HG03045 (cell line): ENCODE results near the gene MMP24.
"Not testable (repeated sequence)": the region's sequence is repeated elsewhere in the genome, so short reads cannot be mapped to it uniquely, and the experiment has no call there.

Experiments used
- ATAC-seq: cut with Tn5 transposase; IDR thresholded peaks from one replicate; pipeline ENCODE4 v1.9.1; 2021; ENCODE audit warnings: mild to moderate bottlenecking, moderate library complexity; ENCODE audit not compliant: unreplicated experiment

Gene MMP24

GRCh38 chr20:35305682-35306556, 79.4 kb downstream of the MMP24 start:
- ATAC-seq, result no peak

- no peak for ATAC-seq
Measured at GRCh38 chr20:35306931-35307517, 80.5 kb downstream of the MMP24 start.

- no peak for ATAC-seq
Measured at GRCh38 chr20:35307666-35308653, 81.5 kb downstream of the MMP24 start.

- ATAC-seq, result no peak
Measured at GRCh38 chr20:35311409-35311808, 84.9 kb downstream of the MMP24 start.

DNA sequence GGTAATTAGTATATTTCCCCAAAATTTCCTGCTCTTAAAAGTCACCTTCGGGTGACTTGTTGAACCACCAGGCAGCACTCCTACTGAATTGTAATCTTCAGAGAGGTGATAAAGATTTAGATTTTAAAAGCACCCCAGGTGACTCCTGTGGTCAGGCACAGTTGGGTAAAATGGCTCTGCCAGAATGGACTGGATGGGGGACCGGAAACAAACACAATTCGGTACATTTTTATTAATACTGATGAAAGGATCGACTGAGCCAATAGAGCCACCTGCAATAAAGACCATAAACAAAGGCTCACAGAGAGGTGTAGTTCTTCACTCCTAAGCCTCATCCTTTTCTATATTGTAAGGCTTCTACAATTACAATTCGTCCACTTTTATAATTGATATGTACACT, 85.3 kb downstream of the MMP24 start:
- ATAC-seq, result no peak

DNA sequence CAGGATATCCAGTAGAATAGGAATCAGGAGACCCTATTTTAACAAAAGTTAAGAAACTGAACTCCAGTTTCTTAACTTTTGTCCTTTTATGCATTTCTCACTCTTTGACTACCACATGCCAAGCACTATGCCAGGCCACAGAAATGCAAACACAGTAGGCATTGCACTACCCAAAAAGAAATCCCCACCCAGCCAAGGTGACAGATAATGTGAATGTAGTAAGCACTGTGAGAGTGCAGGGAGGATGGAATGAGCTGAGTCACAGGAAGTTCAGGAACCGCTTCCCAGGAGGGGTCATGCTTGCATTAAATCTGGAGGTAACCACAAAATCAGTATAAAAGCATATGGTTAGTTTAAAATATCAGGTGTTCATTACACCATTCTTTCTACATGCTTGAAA, 85.8 kb downstream of the MMP24 start:
- ATAC-seq, result no peak

GRCh38 chr20:35314816-35315631, 88.5 kb downstream of the MMP24 start:
- no peak for ATAC-seq

GRCh38 chr20:35315632-35316020, 89.1 kb downstream of the MMP24 start:
- ATAC-seq, result not testable (repeated sequence)

- no peak for ATAC-seq
Measured at GRCh38 chr20:35316086-35316485, 89.6 kb downstream of the MMP24 start.

DNA sequence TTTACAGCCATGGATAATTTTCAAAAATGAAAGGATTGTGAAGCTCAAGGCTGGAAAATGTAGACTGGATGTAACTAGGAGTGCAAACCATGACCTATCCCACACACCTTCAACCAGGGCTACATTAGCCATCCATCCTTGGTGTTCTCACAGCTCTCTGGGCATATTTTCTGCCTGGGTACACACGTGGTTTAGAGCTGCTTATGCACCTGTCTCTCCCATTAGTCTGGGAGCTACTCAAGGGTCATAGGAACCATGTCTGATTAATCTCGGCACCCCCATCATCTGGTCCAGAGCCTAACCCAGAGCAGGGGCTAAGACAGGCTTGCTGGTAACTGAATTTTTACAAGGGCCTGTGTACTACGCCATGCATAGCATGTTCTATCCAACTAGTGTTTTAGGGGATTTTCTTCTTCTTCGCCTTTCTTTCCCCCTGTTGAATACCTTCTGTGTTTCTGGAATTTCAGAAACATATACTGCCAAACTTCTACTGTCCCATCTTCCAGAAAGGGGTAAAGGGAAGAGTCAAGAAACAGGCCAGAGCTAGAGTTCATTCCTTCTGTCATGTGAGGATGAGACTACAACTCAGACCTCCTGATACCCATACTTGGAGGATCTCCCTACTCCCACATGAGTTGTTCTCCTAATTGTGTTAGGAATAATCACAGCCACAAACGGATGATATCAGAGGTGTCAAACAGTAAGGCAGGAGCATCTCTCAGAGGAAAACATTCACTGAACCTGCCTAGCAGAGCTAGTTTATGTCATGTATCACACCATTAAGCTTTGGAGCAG, 91.1 kb downstream of the MMP24 start:
- ATAC-seq, result no peak

DNA sequence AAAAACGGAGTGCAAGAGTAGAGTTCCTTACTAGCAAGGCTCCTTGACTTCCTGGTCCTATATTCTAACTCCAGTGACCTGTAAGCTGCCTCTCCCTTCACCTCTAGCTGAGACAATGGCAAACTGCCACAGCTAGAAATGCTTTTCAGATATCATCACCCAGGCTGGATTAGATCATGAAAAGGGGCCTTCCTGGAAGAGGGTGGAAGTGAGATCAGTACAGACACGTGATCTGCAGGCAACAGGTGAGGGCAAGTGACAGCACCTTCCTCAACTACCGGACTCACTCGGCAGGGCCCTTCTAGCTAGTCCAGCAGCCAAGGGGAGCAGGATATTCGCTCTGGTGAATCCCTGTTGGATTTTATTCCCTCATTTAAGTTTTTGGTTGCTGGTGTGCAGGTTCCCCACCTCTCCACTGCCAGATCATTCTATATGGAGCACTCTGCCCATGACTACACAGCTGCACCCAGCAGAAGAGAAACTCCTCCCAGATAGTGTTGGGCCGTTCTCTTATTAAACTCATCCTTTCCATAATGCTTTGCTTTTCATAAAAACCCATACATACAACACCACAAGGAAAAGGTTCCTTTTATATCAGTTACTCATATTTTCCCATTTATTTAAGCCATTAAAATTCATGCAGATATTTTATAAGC, 92.1 kb downstream of the MMP24 start:
- no peak for ATAC-seq

DNA sequence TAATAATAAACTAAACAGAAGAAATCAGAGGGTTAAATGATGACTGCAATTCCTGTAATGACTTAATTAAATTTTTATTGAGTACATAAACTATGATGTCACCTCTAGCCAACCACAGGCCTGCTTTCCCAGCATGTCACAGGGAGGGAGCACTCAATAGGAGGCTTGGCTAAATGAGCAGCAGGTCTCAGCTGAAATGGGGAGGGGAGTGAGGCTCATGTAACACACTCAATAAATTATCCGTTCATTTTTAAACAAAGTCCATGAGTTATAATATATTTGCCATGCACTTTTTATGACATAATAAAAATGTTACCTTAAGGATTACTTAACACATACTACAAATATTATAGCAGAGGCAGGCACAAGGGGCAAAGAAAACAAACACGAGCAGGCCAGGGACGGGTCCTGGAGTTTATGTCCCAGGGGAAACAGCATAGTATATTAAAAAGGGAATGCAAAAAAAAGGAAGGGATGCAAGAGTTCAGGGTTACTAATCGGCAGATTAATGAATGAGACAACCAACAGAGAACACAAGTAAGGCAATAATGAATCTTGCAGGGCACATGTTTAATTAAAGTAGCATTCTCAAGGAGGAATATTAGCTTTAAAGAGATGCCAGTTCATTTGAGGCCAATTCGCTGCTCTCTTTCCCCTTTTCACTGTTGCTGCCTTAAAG, 92.8 kb downstream of the MMP24 start:
- ATAC-seq, result no peak

GRCh38 chr20:35319871-35320197, 93.3 kb downstream of the MMP24 start:
- ATAC-seq, result no peak

DNA sequence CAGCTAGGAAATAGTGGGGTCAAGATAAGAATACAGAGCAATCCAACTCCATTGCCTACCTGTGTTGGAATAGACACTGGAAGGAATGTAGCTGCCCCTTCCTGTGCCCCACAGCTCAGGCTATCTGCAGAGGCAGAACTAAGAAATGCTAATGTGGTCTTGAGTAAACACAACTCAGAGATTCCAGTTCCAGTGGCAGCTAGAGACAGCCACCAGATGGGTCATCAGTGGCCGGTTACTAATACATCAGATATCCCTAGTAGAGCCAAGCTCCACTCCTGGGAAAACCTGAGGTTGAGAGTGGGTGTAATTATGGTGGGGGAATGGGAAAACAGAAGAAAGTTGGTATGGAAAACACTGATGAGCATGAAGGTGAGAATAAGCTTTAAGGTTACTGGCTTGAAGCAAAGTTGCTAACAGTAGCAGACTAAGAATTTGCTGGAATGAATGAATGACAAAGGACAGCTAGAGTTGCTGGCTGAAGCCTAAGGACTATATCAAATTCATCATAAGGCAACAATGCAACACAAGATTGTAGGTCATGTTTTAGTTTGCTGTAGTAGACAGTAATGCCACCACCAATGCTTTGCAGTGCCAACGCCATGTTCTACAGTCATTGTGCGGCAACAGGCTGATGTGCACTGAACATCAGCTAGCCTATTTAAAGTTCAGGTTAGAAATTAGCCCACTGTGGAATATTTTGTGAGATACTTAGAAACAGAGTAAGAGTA, 94.1 kb downstream of the MMP24 start:
- no peak for ATAC-seq

DNA sequence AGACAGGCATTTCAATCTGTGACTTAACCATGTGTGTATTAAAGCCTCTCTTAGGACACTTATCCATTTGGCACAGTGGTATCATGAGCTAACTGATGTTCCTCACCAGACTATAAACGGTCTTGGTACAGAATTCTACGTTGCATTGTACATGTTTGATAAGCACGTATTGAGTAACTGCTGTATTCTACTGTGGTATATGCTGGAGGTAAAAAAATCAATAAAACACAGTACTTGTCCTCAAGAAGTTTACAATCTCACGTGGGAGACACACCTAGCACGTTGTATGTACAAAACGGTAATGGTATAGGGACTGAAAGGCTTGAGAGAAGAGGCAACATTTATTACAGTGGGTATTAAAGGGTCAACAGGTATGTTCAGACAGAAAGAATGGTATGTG, 98.9 kb downstream of the MMP24 start:
- ATAC-seq, result no peak

DNA sequence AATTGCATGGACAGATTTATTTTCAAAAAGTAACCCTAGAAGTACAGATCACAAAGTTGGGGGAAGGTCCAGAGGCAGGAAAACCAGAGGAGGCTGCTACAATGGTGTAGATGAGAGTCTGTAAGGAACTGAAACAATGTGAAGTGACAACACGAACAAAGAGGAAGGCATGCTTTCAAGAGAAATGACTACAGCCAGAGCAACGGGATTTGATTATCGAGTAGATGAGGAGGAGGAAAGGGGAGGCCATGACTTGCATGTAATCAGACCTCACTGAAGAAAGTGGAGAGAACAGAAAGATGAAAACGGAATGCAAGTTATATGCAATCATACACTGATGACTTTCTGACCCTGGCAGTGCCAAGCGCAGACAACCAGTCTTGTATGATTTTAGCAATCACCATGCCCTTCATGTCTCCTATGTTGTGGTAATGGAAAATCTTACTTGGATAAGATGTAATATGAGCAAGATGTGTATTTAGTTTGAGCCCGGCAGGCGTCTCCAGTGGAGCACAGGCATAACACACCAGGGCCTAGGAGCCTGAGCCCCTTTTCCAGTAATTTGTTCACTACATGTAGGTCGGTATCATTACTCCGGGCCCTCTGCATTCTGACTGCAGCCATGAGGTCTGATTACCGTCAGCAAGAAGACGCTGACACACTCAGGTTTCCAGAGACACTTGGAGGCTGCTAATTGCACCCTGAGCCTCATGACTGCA, 99.7 kb downstream of the MMP24 start:
- no peak for ATAC-seq
